ENCODE results near the gene KCNH2. TPM values are rescaled to one million over a fixed set of nuclear protein-coding genes. Genes with fewer than 3 reads are reported as not detected.

Gene KCNH2
- total and polyA plus RNA-seq, 10 of the 15 experiments (the other 5 are each of a cell fraction or from before 2014, with no cell fraction given) = 0.04 to 0.24 (median 0.17) TPM; not detected in 6

DNA sequence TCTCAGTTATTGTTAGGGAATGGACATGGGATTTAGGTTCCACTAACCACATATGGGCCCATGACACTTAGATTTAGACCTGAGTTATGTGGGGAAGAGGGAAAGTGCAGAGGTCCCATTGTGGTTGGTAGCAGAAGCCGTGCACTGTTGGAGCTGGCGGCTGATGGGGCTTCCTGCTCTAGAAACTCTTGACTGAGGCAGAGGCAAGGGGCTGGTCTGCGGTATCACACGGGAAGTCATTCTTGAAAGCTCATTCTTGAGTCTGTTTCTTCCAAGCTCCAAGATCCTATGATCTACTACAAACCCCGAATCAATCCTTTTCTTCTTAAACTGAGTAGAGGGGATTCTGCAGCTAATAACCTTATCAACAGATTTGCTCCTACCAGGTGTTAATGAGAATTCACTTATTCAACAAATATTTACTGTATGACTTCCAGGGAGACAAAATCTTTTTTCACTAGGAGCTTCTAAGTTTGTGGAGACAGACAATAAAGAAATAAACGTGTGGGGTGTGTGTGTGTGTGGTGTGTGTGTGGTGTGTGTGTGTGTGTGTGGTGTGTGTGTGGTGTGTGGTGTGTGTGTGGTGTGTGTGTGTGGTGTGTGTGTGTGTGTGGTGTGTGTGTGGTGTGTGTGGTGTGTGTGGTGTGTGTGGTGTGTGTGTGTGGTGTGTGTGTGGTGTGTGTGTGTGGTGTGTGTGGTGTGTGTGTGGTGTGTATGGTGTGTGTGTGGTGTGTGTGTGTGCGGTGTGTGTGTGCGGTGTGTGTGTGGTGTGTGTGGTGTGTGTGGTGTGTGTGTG is 68.7 kb downstream of the KCNH2 start (continued):
- no peak for TF ChIP-seq SMAD1 (IDR thresholded peaks at IDR 0.05; ENCODE audit: low read depth, partially characterized antibody)
- TF ChIP-seq EED (IDR thresholded peaks at IDR 0.05; ENCODE audit: low read depth) = no peak
- no peak for TF ChIP-seq MEF2B (IDR thresholded peaks at IDR 0.05; ENCODE audit: partially characterized antibody, poor library complexity, severe bottlenecking)
- no peak for TF ChIP-seq ZNF274 (IDR thresholded peaks at IDR 0.05; ENCODE audit: insufficient read depth, insufficient read length)
- no peak for TF ChIP-seq CHD1 (IDR thresholded peaks at IDR 0.05; ENCODE audit: low read depth, low read length)
- TF ChIP-seq NFYA (IDR thresholded peaks at IDR 0.05; ENCODE audit: borderline replicate concordance, low read depth, low read length) = no peak
- TF ChIP-seq CREB1 (IDR thresholded peaks at IDR 0.05; ENCODE audit: low read depth) = no peak

DNA sequence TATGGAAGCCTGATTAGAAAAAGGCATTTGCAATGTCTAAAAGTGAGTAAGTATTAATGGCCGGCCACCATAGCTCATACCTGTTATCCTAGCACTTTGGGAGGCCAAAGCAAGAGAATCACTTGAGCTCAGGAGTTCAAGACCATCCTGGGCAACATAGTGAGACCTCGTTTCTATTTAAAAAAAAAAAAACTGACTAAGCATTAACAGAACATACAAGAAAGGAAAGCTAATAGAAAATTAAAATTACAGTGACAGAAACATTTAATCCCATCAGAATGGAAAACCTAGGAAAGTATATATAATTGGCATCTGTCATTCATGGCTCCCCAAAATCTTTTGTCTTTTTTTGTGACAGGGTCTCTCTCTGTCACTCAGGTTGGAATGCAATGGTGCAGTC is 69.9 kb downstream of the KCNH2 start:
- DNase-seq (ENCODE audit: low read depth, low spot score) (no peak), ATAC-seq (no peak), FAIRE-seq (no peak)
- SMC1A ChIA-PET (ENCODE audit: uncharacterized antibody, unreplicated experiment) = interaction anchor here (1.0 kb wide), 1 partner anchor 10 kb away, joined by 3 read pairs; no protein-coding TSS in a partner anchor
- H3K4me2 ChIP-seq (ENCODE audit: control insufficient read depth, insufficient read depth) = no peak overlapping the region
- BruUV-seq (replicated peaks) = no TSS peak
- no peaks in the 10 kb centered on the region for H3K36me3 ChIP-seq (ENCODE audit: control insufficient read depth in 2 of 2, insufficient read depth in 2 of 2, low read length in 1 of 2)
- no peaks in the 10 kb centered on the region for H4K20me1 ChIP-seq (ENCODE audit: control insufficient read depth, insufficient read depth)
- no peak overlapping the region for H3K9ac ChIP-seq (ENCODE audit: control insufficient read depth, insufficient read depth, low read length)
- H3K4me3 ChIP-seq = no peak overlapping the region
- no peaks in the 10 kb centered on the region for H3K79me2 ChIP-seq (ENCODE audit: control insufficient read depth, insufficient read depth, low read length)
- no peaks in the 10 kb centered on the region for H3K9me3 ChIP-seq (replicated peaks; ENCODE audit: control insufficient read depth, insufficient read depth, low read length)
- RAD21 ChIA-PET (ENCODE audit: unreplicated experiment) = no interaction called here
- POLR2A ChIA-PET = no interaction called here
- in situ Hi-C loops (cut with MboI) (no loop called here), intact Hi-C loops (cut with micrococcal nuclease; ENCODE audit: unreplicated experiment) (no loop called here)
- H3K27me3 ChIP-seq (replicated peaks in 1 of 2; ENCODE audit: control insufficient read depth in 2 of 2, insufficient read depth in 2 of 2, low read length in 1 of 2) = 0 out of 4 replicates have a peak, but pooled peaks cover 0 to 2% of the 10 kb centered on the region in 2 experiments
- 26% methylated on average over 2 of the region's 2 CpGs for WGBS (ENCODE audit: insufficient coverage, insufficient replicate concordance, low lambda C conversion rate, missing lambda C conversion rate)
- H2AFZ ChIP-seq (ENCODE audit: control insufficient read depth, low read depth, low read length) = no peak overlapping the region
- CTCF ChIA-PET = interaction anchor here (0.7 to 3.7 kb wide), 4 partner anchors 10 to 78 kb away, joined by 3 to 18 read pairs (median 5); no protein-coding TSS in a partner anchor
- no peaks in the 10 kb centered on the region for H3K4me1 ChIP-seq (ENCODE audit: control insufficient read depth, insufficient read depth, low read length)
- no peak overlapping the region for H3K27ac ChIP-seq (ENCODE audit: control insufficient read depth, insufficient read depth)
- TF ChIP-seq PAX8 (IDR thresholded peaks at IDR 0.05) (no peak), NR2F1 (conservative IDR thresholded peaks at IDR 0.05) (no peak), FOS (IDR thresholded peaks at IDR 0.05; ENCODE audit: borderline replicate concordance, extremely low read depth, insufficient read length) (no peak), KLF5 (IDR thresholded peaks at IDR 0.05; ENCODE audit: partially characterized antibody) (no peak), CREM (IDR thresholded peaks at IDR 0.05; ENCODE audit: low read depth) (no peak), POLR2AphosphoS5 (IDR thresholded peaks at IDR 0.05; ENCODE audit: low read length) (no peak)
- TF ChIP-seq, protein P1, sequence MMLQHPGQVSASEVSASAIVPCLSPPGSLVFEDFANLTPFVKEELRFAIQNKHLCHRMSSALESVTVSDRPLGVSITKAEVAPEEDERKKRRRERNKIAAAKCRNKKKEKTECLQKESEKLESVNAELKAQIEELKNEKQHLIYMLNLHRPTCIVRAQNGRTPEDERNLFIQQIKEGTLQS (IDR thresholded peaks at IDR 0.05; ENCODE audit: borderline replicate concordance, extremely low read depth, low read depth, low read length) = no peak
- TF ChIP-seq, protein P2, sequence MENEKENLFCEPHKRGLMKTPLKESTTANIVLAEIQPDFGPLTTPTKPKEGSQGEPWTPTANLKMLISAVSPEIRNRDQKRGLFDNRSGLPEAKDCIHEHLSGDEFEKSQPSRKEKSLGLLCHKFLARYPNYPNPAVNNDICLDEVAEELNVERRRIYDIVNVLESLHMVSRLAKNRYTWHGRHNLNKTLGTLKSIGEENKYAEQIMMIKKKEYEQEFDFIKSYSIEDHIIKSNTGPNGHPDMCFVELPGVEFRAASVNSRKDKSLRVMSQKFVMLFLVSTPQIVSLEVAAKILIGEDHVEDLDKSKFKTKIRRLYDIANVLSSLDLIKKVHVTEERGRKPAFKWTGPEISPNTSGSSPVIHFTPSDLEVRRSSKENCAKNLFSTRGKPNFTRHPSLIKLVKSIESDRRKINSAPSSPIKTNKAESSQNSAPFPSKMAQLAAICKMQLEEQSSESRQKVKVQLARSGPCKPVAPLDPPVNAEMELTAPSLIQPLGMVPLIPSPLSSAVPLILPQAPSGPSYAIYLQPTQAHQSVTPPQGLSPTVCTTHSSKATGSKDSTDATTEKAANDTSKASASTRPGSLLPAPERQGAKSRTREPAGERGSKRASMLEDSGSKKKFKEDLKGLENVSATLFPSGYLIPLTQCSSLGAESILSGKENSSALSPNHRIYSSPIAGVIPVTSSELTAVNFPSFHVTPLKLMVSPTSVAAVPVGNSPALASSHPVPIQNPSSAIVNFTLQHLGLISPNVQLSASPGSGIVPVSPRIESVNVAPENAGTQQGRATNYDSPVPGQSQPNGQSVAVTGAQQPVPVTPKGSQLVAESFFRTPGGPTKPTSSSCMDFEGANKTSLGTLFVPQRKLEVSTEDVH (IDR thresholded peaks at IDR 0.05; ENCODE audit: low read depth, partially characterized antibody) = no peak
- TF ChIP-seq, protein P3, sequence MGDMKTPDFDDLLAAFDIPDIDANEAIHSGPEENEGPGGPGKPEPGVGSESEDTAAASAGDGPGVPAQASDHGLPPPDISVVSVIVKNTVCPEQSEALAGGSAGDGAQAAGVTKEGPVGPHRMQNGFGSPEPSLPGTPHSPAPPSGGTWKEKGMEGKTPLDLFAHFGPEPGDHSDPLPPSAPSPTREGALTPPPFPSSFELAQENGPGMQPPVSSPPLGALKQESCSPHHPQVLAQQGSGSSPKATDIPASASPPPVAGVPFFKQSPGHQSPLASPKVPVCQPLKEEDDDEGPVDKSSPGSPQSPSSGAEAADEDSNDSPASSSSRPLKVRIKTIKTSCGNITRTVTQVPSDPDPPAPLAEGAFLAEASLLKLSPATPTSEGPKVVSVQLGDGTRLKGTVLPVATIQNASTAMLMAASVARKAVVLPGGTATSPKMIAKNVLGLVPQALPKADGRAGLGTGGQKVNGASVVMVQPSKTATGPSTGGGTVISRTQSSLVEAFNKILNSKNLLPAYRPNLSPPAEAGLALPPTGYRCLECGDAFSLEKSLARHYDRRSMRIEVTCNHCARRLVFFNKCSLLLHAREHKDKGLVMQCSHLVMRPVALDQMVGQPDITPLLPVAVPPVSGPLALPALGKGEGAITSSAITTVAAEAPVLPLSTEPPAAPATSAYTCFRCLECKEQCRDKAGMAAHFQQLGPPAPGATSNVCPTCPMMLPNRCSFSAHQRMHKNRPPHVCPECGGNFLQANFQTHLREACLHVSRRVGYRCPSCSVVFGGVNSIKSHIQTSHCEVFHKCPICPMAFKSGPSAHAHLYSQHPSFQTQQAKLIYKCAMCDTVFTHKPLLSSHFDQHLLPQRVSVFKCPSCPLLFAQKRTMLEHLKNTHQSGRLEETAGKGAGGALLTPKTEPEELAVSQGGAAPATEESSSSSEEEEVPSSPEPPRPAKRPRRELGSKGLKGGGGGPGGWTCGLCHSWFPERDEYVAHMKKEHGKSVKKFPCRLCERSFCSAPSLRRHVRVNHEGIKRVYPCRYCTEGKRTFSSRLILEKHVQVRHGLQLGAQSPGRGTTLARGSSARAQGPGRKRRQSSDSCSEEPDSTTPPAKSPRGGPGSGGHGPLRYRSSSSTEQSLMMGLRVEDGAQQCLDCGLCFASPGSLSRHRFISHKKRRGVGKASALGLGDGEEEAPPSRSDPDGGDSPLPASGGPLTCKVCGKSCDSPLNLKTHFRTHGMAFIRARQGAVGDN (IDR thresholded peaks at IDR 0.05) = no peak
